ENCODE measurements around the gene VPS52. TPM values are rescaled to one million over a fixed set of nuclear protein-coding genes. Genes with fewer than 3 reads are reported as not detected.

VPS52 gene
- total and polyA plus RNA-seq, 9 of the 15 experiments (the other 6 are each of a cell fraction or from before 2014, with no cell fraction given), result 24.4 to 103 (median 40.2) TPM

GRCh38 chr6:33279971-33280511 is 8.4 kb upstream of the VPS52 start (continued):
- no peak for TF ChIP-seq TFE3 (CRISPR knock-in tag; IDR thresholded peaks at IDR 0.05)
- TF ChIP-seq FOSL1 (tag; conservative IDR thresholded peaks at IDR 0.05), result no peak
- no peak for TF ChIP-seq KHSRP (IDR thresholded peaks at IDR 0.05)
- no peak for TF ChIP-seq ZNF79 (CRISPR knock-in tag; IDR thresholded peaks at IDR 0.05; ENCODE audit: low read depth)
- TF ChIP-seq SRSF7 (optimal IDR thresholded peaks at IDR 0.05; ENCODE audit: low read depth, low read length), result no peak
- no peak for TF ChIP-seq TEAD2 (tag; IDR thresholded peaks at IDR 0.05)
- no peak for TF ChIP-seq HDGF (IDR thresholded peaks at IDR 0.05)
- no peak; the same call in 1 of the 2 replicates for TF ChIP-seq FOXP4 (CRISPR knock-in tag; IDR thresholded peaks at IDR 0.05; ENCODE audit: borderline replicate concordance)
- TF ChIP-seq HNRNPL (IDR thresholded peaks at IDR 0.05; ENCODE audit: low read depth, low read length), result no peak
- no peak for TF ChIP-seq PCBP2 (IDR thresholded peaks at IDR 0.05; ENCODE audit: low read depth, low read length, poor library complexity, severe bottlenecking)
- no peak for TF ChIP-seq ZNF165 (CRISPR knock-in tag; IDR thresholded peaks at IDR 0.05; ENCODE audit: borderline replicate concordance)
- TF ChIP-seq ZSCAN29 (IDR thresholded peaks at IDR 0.05), result no peak
- no peak for TF ChIP-seq SUPT5H (IDR thresholded peaks at IDR 0.05)
- TF ChIP-seq FUS (optimal IDR thresholded peaks at IDR 0.05; ENCODE audit: low read depth, low read length), result no peak
- TF ChIP-seq ZKSCAN8 (CRISPR knock-in tag; IDR thresholded peaks at IDR 0.05), result no peak
- TF ChIP-seq KDM5B (IDR thresholded peaks at IDR 0.05; ENCODE audit: insufficient replicate concordance, low read depth, low read length), result no peak
- TF ChIP-seq ILF3 (IDR thresholded peaks at IDR 0.05; ENCODE audit: borderline replicate concordance), result no peak
- peak; percentile 95 for TF ChIP-seq SMC3 (conservative IDR thresholded peaks at IDR 0.05; ENCODE audit: insufficient read depth, low read depth, low read length)
- no peak for TF ChIP-seq ZBTB43 (CRISPR knock-in tag; IDR thresholded peaks at IDR 0.05)
- no peak for TF ChIP-seq TFAM (CRISPR knock-in tag; conservative IDR thresholded peaks at IDR 0.05)
- no peak for TF ChIP-seq POLR3A (IDR thresholded peaks at IDR 0.05; ENCODE audit: borderline replicate concordance, extremely low read depth, insufficient read depth, insufficient read length)
- TF ChIP-seq RBM17 (IDR thresholded peaks at IDR 0.05; ENCODE audit: borderline replicate concordance, low read depth, low read length), result no peak
- TF ChIP-seq BDP1 (IDR thresholded peaks at IDR 0.05; ENCODE audit: insufficient read depth, insufficient read length), result no peak
- no peak for TF ChIP-seq ZBTB9 (CRISPR knock-in tag; IDR thresholded peaks at IDR 0.05)
